ENCODE results near the gene MRGPRD. TPM values are rescaled to one million over a fixed set of nuclear protein-coding genes. Genes with fewer than 3 reads are reported as not detected.

MRGPRD gene
- total RNA-seq, 1 experiment from 2014 or later: not detected

DNA sequence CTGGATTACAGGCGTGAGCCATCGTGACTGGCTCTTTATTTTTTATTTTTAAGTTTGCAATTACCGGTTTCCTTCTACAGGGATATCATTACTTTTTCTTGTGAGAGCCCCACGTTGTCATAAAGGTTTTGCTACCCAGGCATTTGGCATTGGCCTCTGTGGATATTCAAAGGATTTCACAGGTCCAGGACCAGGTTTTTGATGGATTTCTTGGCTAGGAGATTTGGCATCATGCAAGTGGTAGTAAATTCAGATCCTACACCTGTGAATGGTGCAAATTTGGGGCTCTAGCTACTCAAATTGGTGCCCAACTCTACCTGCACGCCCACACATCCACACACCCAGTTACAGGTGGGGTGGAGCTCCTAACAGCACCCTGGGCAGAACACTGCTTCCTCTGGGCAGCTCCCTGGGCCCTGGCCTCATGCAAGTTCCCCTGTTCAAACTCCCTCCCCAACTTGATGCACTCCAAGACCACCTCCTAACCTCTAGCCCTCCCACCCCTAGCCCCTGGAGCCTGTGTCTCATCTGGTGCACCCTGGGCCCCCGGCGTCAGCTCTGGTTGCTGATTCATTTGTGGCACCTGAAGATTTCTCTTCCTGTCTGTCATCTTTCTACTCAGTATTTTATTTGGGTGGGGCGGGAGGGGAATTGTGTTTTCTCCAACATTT, 9.3 kb upstream of the MRGPRD start:
- peaks cover 13% of the 10 kb centered on the region for H3K9me3 Mint-ChIP-seq
- no peak overlapping the region for H3K4me3 Mint-ChIP-seq
- no peak overlapping the region for H3K27ac Mint-ChIP-seq
- no peaks in the 10 kb centered on the region for H3K4me1 Mint-ChIP-seq
- ChIA-PET POLR2A (no interaction called here), CTCF (interaction anchor here (0.6 to 0.7 kb wide), 3 partner anchors 34 to 1409 kb away, joined by 3 read pairs; no protein-coding TSS in a partner anchor)
- 0 out of 2 replicates have a peak, but pooled peaks cover 9% of the 10 kb centered on the region for H3K36me3 Mint-ChIP-seq
- peak; percentile 5 for DNase-seq (ENCODE audit: low spot score)
- ATAC-seq: no peak
- peaks cover 4% of the 10 kb centered on the region; the same call in 1 of the 2 replicates for H3K27me3 Mint-ChIP-seq (ENCODE audit: low read depth)
- TF ChIP-seq SOX15 (CRISPR knock-in tag; IDR thresholded peaks at IDR 0.05) (no peak), NR3C1 (CRISPR knock-in tag; conservative IDR thresholded peaks at IDR 0.05; ENCODE audit: low read depth) (no peak), TP53 (CRISPR knock-in tag; IDR thresholded peaks at IDR 0.05) (no peak), TEAD4 (CRISPR knock-in tag; IDR thresholded peaks at IDR 0.05) (no peak), ZNF423 (CRISPR knock-in tag; IDR thresholded peaks at IDR 0.05) (no peak), ZNF121 (CRISPR knock-in tag; IDR thresholded peaks at IDR 0.05) (no peak), MYBL2 (CRISPR knock-in tag; IDR thresholded peaks at IDR 0.05) (no peak), SMAD4 (CRISPR knock-in tag; IDR thresholded peaks at IDR 0.05) (no peak), NR1H2 (CRISPR knock-in tag; IDR thresholded peaks at IDR 0.05) (no peak), CBFB (CRISPR knock-in tag; IDR thresholded peaks at IDR 0.05; ENCODE audit: low read depth) (no peak), ELF4 (CRISPR knock-in tag; IDR thresholded peaks at IDR 0.05; ENCODE audit: low read depth) (no peak), GTF2I (CRISPR knock-in tag; conservative IDR thresholded peaks at IDR 0.05) (no peak), CREB1 (CRISPR knock-in tag; IDR thresholded peaks at IDR 0.05) (no peak)
- TF ChIP-seq, protein P1, sequence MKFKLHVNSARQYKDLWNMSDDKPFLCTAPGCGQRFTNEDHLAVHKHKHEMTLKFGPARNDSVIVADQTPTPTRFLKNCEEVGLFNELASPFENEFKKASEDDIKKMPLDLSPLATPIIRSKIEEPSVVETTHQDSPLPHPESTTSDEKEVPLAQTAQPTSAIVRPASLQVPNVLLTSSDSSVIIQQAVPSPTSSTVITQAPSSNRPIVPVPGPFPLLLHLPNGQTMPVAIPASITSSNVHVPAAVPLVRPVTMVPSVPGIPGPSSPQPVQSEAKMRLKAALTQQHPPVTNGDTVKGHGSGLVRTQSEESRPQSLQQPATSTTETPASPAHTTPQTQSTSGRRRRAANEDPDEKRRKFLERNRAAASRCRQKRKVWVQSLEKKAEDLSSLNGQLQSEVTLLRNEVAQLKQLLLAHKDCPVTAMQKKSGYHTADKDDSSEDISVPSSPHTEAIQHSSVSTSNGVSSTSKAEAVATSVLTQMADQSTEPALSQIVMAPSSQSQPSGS (CRISPR knock-in tag; IDR thresholded peaks at IDR 0.05; ENCODE audit: borderline replicate concordance, low read depth): no peak
- TF ChIP-seq, protein P2, sequence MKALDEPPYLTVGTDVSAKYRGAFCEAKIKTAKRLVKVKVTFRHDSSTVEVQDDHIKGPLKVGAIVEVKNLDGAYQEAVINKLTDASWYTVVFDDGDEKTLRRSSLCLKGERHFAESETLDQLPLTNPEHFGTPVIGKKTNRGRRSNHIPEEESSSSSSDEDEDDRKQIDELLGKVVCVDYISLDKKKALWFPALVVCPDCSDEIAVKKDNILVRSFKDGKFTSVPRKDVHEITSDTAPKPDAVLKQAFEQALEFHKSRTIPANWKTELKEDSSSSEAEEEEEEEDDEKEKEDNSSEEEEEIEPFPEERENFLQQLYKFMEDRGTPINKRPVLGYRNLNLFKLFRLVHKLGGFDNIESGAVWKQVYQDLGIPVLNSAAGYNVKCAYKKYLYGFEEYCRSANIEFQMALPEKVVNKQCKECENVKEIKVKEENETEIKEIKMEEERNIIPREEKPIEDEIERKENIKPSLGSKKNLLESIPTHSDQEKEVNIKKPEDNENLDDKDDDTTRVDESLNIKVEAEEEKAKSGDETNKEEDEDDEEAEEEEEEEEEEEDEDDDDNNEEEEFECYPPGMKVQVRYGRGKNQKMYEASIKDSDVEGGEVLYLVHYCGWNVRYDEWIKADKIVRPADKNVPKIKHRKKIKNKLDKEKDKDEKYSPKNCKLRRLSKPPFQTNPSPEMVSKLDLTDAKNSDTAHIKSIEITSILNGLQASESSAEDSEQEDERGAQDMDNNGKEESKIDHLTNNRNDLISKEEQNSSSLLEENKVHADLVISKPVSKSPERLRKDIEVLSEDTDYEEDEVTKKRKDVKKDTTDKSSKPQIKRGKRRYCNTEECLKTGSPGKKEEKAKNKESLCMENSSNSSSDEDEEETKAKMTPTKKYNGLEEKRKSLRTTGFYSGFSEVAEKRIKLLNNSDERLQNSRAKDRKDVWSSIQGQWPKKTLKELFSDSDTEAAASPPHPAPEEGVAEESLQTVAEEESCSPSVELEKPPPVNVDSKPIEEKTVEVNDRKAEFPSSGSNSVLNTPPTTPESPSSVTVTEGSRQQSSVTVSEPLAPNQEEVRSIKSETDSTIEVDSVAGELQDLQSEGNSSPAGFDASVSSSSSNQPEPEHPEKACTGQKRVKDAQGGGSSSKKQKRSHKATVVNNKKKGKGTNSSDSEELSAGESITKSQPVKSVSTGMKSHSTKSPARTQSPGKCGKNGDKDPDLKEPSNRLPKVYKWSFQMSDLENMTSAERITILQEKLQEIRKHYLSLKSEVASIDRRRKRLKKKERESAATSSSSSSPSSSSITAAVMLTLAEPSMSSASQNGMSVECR (CRISPR knock-in tag; IDR thresholded peaks at IDR 0.05; ENCODE audit: borderline replicate concordance): no peak
- TF ChIP-seq, protein P3, sequence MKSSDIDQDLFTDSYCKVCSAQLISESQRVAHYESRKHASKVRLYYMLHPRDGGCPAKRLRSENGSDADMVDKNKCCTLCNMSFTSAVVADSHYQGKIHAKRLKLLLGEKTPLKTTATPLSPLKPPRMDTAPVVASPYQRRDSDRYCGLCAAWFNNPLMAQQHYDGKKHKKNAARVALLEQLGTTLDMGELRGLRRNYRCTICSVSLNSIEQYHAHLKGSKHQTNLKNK (CRISPR knock-in tag; IDR thresholded peaks at IDR 0.05): no peak

DNA sequence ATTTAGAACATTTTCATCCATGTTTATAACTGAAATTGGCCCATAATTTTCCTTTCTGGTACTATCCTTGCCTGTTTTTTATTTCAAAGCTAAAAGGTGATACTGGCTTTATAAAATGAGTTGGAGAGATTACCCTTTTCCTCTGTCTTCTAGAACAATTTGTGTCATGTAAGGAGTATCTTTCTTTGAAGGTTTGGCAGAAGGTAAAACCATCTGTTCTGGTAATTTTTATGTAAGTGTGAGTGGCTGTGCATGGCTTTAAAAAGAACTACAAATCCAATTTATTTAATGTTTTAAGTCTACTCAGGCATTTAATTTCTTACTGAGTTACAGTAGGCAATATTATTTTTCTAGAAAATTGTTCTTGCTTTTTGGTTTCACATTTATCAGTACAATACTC, 7.7 kb upstream of the MRGPRD start:
- peaks cover 4% of the 10 kb centered on the region; the same call in 1 of the 2 replicates for H3K27me3 Mint-ChIP-seq (ENCODE audit: low read depth)
- no peak for ATAC-seq
- CTCF ChIA-PET: no interaction called here

More for the DNA sequence above, 7.7 kb upstream of the MRGPRD start:
- DNase-seq (ENCODE audit: low spot score): no peak
- Mint-ChIP-seq H3K27ac (no peak overlapping the region), H3K9me3 (peaks cover 13% of the 10 kb centered on the region), H3K4me1 (no peaks in the 10 kb centered on the region), H3K36me3 (0 out of 2 replicates have a peak, but pooled peaks cover 9% of the 10 kb centered on the region), H3K4me3 (no peak overlapping the region)
- POLR2A ChIA-PET: no interaction called here
- TF ChIP-seq, protein P4, sequence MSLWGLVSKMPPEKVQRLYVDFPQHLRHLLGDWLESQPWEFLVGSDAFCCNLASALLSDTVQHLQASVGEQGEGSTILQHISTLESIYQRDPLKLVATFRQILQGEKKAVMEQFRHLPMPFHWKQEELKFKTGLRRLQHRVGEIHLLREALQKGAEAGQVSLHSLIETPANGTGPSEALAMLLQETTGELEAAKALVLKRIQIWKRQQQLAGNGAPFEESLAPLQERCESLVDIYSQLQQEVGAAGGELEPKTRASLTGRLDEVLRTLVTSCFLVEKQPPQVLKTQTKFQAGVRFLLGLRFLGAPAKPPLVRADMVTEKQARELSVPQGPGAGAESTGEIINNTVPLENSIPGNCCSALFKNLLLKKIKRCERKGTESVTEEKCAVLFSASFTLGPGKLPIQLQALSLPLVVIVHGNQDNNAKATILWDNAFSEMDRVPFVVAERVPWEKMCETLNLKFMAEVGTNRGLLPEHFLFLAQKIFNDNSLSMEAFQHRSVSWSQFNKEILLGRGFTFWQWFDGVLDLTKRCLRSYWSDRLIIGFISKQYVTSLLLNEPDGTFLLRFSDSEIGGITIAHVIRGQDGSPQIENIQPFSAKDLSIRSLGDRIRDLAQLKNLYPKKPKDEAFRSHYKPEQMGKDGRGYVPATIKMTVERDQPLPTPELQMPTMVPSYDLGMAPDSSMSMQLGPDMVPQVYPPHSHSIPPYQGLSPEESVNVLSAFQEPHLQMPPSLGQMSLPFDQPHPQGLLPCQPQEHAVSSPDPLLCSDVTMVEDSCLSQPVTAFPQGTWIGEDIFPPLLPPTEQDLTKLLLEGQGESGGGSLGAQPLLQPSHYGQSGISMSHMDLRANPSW (CRISPR knock-in tag; conservative IDR thresholded peaks at IDR 0.05; ENCODE audit: low read depth): no peak
- TF ChIP-seq, protein P5, sequence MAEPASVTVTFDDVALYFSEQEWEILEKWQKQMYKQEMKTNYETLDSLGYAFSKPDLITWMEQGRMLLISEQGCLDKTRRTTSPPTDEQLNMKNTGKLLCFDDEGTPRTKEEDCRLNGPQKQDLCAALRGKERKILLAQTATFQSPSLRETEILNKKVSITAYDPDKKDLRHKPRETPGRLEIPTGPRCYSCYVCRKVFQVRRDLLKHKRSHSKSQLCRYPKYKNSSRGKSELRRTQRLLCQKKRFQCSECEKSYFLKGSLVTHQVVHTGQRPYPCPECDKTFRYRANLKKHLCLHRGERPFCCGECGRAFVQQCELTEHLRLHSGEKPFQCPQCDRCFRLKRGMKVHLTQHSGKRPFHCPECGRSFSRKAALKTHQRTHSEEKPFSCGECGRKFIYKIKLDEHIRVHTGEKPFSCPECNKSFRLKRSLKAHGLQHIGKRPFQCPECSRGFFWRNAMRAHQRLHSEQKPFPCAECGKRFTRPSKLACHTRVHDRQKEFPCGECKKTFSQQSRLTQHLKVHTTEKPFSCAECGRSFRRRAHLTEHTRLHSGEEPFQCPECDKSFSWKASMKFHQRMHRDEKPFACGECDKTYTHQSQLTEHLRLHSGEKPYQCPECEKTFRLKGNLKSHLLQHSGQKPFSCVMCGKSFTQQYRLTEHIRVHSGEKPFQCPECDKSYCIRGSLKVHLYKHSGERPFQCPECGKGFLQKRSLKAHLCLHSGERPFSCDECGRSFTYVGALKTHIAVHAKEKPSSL (CRISPR knock-in tag; conservative IDR thresholded peaks at IDR 0.05): no peak

All from WTC11 (cell line).